Measurements from ENCODE around the gene DDX18. TPM values are rescaled to one million over a fixed set of nuclear protein-coding genes. Genes with fewer than 3 reads are reported as not detected.
"Not testable (repeated sequence)": the region's sequence is repeated elsewhere in the genome, so short reads cannot be mapped to it uniquely, and the experiment has no call there.

The DDX18 gene
- total and polyA plus RNA-seq, 10 of the 15 experiments (the other 5 are each of a cell fraction or from before 2014, with no cell fraction given), result 54.3 to 110 (median 74.9) TPM

DNA sequence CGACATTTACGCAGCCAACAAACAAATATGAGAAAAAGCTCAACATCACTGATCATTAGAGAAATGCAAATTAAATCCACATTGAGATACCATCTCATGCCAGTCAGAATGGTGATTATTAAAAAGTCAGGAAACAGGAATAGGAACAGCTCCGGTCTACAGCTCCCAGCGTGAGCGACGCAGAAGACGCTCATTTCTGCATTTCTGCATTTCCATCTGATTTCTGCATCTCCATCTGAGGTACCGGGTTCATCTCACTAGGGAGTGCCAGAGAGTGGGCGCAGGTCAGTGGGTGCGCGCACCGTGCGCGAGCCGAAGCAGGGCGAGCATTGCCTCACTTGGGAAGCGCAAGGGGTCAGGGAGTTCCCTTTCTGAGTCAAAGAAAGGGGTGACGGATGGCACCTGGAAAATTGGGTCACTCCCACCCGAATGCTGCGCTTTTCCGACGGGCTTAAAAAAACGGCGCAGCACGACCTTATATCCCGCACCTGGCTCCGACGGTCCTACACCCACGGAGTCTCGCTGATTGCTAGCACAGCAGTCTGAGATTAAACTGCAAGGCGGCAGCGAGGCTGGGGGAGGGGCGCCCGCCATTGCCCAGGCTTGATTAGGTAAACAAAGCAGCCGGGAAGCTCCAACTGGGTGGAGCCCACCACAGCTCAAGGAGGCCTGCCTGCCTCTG lies 10.7 kb upstream of the DDX18 start:
- H3K4me3 ChIP-seq; DNase-seq (ENCODE audit: low read depth, low spot score); in situ Hi-C loops (cut with MboI); H3K9me3 ChIP-seq (replicated peaks; ENCODE audit: control insufficient read depth, insufficient read depth, low read length); H3K36me3 ChIP-seq (ENCODE audit: control insufficient read depth in 2 of 2, insufficient read depth in 2 of 2, low read length in 1 of 2); FAIRE-seq; H3K27ac ChIP-seq (ENCODE audit: control insufficient read depth, insufficient read depth); H3K4me1 ChIP-seq (ENCODE audit: control insufficient read depth, insufficient read depth, low read length); POLR2A ChIA-PET; H3K9ac ChIP-seq (ENCODE audit: control insufficient read depth, insufficient read depth, low read length); H3K4me2 ChIP-seq (ENCODE audit: control insufficient read depth, insufficient read depth); H2AFZ ChIP-seq (ENCODE audit: control insufficient read depth, low read depth, low read length); BruUV-seq (replicated peaks); H3K79me2 ChIP-seq (ENCODE audit: control insufficient read depth, insufficient read depth, low read length); ATAC-seq; SMC1A ChIA-PET (ENCODE audit: uncharacterized antibody, unreplicated experiment); RAD21 ChIA-PET (ENCODE audit: unreplicated experiment); H3K27me3 ChIP-seq (replicated peaks in 1 of 2; ENCODE audit: control insufficient read depth in 2 of 2, insufficient read depth in 2 of 2, low read length in 1 of 2); intact Hi-C loops (cut with micrococcal nuclease; ENCODE audit: unreplicated experiment); H4K20me1 ChIP-seq (ENCODE audit: control insufficient read depth, insufficient read depth): not testable (repeated sequence)
- TF ChIP-seq BMI1 (IDR thresholded peaks at IDR 0.05; ENCODE audit: borderline replicate concordance), result 0 out of 2 replicates have a peak, but pooled peaks have one; percentile 15
- WGBS (ENCODE audit: insufficient coverage, insufficient replicate concordance, low lambda C conversion rate, missing lambda C conversion rate), result 43% methylated on average over 22 of the region's 35 CpGs
- CTCF ChIA-PET, result interaction anchor here (1.3 to 1.5 kb wide), 2 partner anchors 9 to 11 kb away, joined by 4 to 7 read pairs; partner anchors contain the start of gene DDX18

DNA sequence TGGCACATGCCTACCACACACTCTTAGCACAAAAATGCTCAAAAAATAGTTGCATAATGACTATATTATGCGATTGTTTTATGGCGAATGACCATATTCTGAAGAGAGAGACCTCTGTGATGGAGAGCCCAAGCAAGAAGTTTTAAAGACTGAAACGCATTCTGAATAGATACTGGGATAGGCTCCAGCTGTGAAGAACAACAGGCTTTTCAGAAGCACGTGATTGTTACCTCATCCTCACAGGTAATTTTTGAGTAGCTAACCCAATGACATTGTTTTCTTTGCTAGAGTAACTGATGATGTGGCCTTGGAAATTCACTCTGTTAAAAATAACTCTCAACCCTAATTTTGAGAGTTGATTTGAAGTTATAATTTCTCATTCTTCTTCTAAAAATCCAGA lies 2.0 kb upstream of the DDX18 start:
- ChIA-PET SMC1A (ENCODE audit: uncharacterized antibody, unreplicated experiment) (interaction anchor here (1.5 to 4.0 kb wide), 2 partner anchors 190 to 199 kb away, joined by 4 to 51 read pairs; no protein-coding TSS in a partner anchor), POLR2A (no interaction called here), CTCF (interaction anchor here (0.6 to 6.5 kb wide), 10 partner anchors 9 to 220 kb away, joined by 3 to 123 read pairs (median 4); no protein-coding TSS in a partner anchor), RAD21 (ENCODE audit: unreplicated experiment) (interaction anchor here (3.4 kb wide), 1 partner anchor 191 kb away, joined by 40 read pairs; no protein-coding TSS in a partner anchor)
- no peaks in the 10 kb centered on the region for H3K36me3 ChIP-seq (ENCODE audit: control insufficient read depth in 2 of 2, insufficient read depth in 2 of 2, low read length in 1 of 2)
- DNase-seq (ENCODE audit: low read depth, low spot score), result no peak
- H3K4me2 ChIP-seq (ENCODE audit: control insufficient read depth, insufficient read depth), result no peak overlapping the region
- BruUV-seq (replicated peaks), result no TSS peak
- no peak overlapping the region for H3K9ac ChIP-seq (ENCODE audit: control insufficient read depth, insufficient read depth, low read length)
- H2AFZ ChIP-seq (ENCODE audit: control insufficient read depth, low read depth, low read length), result no peak overlapping the region
- H3K4me3 ChIP-seq, result no peak overlapping the region
- no peaks in the 10 kb centered on the region for H3K4me1 ChIP-seq (ENCODE audit: control insufficient read depth, insufficient read depth, low read length)
- intact Hi-C loops (cut with micrococcal nuclease; ENCODE audit: unreplicated experiment) (loop anchor here (5.0 to 10.0 kb wide), 2 partner anchors 125 to 252 kb away; no protein-coding TSS in a partner anchor), in situ Hi-C loops (cut with MboI) (loop anchor here (5.0 kb wide), 1 partner anchor 190 kb away; no protein-coding TSS in a partner anchor)
- no peaks in the 10 kb centered on the region for H4K20me1 ChIP-seq (ENCODE audit: control insufficient read depth, insufficient read depth)
- H3K27me3 ChIP-seq (replicated peaks in 1 of 2; ENCODE audit: control insufficient read depth in 2 of 2, insufficient read depth in 2 of 2, low read length in 1 of 2), result no peaks in the 10 kb centered on the region
- TF ChIP-seq ZBTB40 (IDR thresholded peaks at IDR 0.05; ENCODE audit: borderline replicate concordance) (no peak), PAX8 (IDR thresholded peaks at IDR 0.05) (no peak), CREM (IDR thresholded peaks at IDR 0.05; ENCODE audit: low read depth) (no peak)
- no peak overlapping the region for H3K27ac ChIP-seq (ENCODE audit: control insufficient read depth, insufficient read depth)
- no peak for ATAC-seq
- peaks cover 32% of the 10 kb centered on the region for H3K79me2 ChIP-seq (ENCODE audit: control insufficient read depth, insufficient read depth, low read length)
- no peak for FAIRE-seq
- H3K9me3 ChIP-seq (replicated peaks; ENCODE audit: control insufficient read depth, insufficient read depth, low read length), result no peaks in the 10 kb centered on the region
- WGBS (ENCODE audit: insufficient coverage, insufficient replicate concordance, low lambda C conversion rate, missing lambda C conversion rate), result 50% methylated on average over 4 of the region's 4 CpGs
